CD1c-positive myeloid dendritic cell (primary cell): ENCODE measurements around the gene TRAPPC2L.

Experiments used
- DNase-seq: peaks from one replicate; pipeline ENCODE4 v3.0.0-alpha.2; 2016; ENCODE audit errors: extremely low spot score

The TRAPPC2L gene

DNA sequence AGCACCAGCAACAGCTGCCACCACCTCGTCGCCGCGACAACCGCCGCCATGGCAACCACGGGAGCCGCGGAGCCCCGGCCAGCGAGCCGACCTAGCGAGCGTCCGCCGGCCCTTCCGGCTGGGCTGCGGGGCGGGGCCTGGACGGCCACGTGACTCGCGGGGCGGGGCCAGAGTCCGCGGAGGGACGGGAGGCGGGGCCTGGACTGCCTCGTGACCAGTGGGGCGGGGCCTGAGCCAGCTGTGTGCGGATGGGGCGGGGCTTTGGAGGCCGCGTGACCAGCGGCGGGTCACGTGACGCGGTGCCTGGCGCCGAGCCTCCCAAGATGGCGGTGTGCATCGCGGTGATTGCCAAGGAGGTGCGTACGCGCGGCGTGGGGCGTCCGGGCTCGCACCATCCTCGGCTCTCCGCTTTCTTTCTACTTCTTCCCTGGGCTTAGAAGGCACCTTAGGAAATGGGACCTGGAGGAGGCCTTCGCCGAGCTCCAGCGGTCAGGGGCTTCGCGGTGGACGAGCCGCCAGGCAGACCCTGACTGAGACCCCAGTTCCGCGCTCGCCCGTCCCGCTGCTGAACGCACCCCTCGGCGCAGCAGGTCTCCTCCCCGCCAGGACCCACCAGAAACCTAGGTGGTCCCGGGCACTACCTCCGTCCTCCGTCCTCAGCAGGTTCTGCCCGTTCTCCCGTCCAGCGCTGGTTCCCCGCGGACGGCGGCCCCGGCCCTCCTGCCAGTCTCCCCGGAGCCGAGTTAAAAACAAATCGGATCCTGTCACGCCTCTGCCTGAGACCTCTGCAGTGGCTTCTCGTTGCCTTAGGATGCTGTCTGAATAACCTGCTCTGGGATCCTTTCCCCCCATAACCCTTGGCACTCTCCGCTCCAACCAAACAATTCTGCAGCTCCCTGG lies at the start of gene TRAPPC2L, which contains the start of gene GALNS:
TSS of gene TRAPPC2L (plus strand) at position 300 of the 900 bp plus-strand sequence. CDS start at position 324, 24 bp downstream.
TSS of gene GALNS (minus strand) at position 120 of the 900 bp plus-strand sequence. CDS start at position 50, 70 bp downstream.
- DNase-seq: peak; percentile 99

GRCh38 chr16:88807142-88807625 lies 49.7 kb upstream of the TRAPPC2L start:
- no peak for DNase-seq

- no peak for DNase-seq
Observed at GRCh38 chr16:88807626-88808453, 49.1 kb upstream of the TRAPPC2L start.

GRCh38 chr16:88809068-88809675 lies 47.8 kb upstream of the TRAPPC2L start:
- DNase-seq: no peak

DNA sequence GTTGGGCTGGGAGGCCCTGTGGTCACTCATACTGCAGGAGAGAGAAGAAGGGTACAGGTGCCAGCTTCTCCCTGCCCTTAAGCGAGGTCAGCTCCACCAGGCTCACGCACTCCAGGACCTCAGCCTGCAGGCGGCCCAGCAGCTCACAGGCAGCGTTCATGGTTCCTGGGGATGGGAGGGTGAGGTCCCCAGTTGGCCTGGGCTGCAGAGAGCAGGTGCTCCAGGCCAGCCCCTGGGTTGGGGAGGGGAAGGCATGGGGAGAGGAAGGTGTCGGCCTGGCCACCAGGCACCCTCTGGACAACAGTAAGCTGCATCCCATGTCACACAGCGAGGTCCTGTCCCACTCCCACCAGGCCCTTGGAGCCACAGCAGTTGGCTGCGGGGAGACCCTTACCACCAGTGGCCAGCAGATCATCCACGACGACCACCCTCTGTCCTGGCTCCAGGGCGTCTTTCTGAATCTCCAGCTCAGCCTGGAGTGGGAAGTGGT lies 47.2 kb upstream of the TRAPPC2L start:
- DNase-seq: no peak

- DNase-seq: peak; percentile 58
Observed at GRCh38 chr16:88810166-88810911, 46.6 kb upstream of the TRAPPC2L start.

DNA sequence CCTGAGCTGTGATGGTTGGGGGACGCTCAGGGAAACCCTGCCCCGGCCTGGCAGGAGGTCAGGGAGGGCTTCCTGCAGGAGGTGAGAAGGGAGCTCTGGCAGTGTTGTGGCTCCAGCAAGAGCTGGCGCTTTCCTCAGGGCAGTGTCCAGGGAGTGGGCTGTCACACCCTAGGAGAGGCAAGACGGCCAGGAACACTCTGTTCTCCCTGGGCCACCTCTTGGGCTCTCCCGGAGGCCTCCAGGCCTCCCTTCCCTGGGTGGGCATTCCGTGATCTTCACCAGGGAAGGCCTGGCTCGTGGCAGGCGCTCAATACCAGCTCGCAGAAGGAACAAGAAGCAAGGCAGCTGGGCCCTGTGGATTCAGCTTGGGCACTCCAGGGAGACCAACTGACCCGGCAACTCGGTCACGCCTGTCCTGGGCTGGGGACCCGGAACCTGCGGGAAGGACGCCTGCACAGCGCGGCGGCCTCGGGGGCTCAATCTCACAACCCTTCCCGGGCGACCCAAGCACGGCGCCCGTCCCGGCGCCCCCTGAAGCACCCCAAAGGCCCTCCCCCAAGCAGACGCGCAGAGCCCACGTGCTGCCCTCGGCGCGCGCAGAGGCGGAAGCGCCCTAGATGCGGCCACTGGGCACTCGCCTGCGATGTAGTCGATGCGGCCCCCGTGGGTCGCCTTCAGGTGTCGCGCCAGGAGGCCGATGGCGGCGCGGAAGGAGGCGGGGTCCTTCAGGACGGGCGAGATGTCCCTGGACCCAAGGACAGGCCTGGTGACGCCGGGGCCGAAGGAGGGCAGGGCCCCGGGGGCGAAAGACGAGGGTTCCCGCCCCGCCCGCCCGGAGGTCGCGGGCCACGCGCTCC lies 45.8 kb upstream of the TRAPPC2L start:
- peak; percentile 77 for DNase-seq

DNA sequence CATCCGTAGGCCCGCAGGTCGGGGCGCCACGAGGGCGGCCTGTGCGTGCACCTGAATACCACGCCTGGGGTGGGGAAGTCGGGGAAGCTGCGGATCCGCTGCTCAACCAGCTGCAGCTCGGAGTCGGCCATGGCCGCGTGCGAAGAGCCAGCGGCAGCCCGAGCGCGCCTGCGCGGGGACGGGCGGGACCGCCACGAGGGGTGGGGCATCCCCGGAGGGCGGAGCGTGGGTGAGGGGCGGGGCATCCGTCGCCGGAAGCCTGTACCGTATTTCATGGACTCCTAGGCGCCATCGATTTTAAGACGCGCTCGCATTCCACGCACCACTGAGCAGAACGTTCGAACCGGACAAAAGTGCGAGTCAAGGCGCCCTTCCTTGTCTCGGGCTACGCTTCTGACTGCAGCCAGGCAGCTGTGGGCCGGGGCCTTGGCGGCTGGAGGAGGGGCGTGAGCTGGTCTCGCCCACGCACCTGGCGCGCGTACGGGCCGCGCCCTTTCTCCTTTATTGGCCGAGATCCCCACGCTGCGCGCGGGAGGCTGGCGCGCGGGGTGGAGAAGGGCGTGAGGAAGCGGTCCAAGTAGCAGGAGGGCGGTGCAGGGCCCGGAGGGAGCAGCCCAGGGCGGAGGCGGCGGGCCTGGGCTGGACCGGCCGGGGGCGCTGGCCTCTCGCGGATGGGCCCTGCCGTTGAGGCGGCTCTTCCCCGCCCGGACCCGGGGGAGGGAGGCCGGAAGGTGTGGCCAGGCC lies 45.0 kb upstream of the TRAPPC2L start, which contains the start of gene APRT:
TSS of gene APRT (minus strand) at position 160 of the 744 bp plus-strand sequence. CDS start at position 131, 29 bp downstream.
- peak; percentile 97 for DNase-seq

GRCh38 chr16:88812513-88813268 lies 44.2 kb upstream of the TRAPPC2L start:
- DNase-seq: peak; percentile 67

GRCh38 chr16:88813269-88814143 lies 43.4 kb upstream of the TRAPPC2L start:
- peak; percentile 26 for DNase-seq

- DNase-seq: no peak
Observed at GRCh38 chr16:88814144-88814502, 42.8 kb upstream of the TRAPPC2L start.

DNA sequence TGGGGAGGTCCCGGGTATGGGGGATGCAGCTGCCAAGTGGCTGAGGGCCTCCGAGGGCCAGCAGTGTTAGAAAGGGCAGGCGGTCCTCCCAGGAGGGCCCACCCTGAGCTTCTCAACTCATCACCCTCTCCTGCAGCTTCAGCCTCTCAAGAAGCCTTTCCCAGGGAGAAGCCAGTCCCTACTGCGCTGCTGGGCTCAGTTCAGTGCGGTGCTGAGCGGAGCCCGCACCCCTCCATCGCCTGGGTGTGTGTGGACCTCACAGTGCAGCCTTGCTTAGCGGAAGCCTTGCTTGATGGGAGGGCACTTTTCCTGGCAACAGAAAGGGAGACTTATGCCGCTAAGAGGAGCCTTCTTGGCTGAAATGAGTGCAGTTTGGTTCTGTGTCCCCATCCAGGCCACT lies 41.7 kb upstream of the TRAPPC2L start:
- DNase-seq: no peak

- DNase-seq: peak; percentile 25
Observed at GRCh38 chr16:88815901-88816589, 40.9 kb upstream of the TRAPPC2L start.

- no peak for DNase-seq
Observed at GRCh38 chr16:88816736-88817535, 40.0 kb upstream of the TRAPPC2L start.

DNA sequence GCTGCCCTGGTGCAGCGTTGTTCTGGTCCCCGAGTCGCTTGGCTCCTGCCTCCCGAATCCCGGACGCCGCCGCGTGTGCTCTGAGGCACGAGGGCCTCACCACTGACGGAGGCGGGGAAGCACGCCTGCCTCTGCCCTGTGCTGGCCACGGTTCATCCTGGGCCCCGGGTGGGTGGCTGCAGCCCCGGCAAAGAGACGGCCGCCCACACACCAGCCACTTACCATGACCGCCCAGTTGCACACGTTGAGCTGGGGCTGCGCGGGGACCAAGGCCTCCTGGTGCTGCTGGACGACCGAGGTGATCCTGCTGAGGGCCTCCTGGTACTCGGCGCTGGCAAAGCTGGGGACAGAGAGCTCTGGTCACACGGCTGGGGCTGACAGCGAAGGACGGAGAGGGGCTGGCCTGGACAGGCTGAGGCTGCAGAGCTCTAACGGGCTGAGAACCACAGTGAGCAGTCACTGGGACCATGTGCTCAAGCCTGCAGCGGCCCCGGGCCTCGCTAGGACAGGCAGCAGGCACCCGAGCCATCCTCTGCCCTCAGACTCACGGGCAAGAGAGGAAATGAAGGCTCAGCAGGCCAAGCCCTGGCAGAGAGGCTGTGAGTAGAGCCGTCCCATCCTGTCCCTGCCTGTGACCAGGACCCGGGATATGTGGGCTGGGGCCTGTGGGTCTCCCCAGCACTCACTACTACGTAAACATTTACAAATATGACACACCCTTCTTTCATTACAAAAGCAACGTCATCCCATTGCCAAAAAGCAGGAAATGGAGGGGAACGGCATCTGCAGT lies 38.9 kb upstream of the TRAPPC2L start:
- DNase-seq: no peak
